ENCODE measurements around the gene RGS3. TPM values are rescaled to one million over a fixed set of nuclear protein-coding genes. Genes with fewer than 3 reads are reported as not detected.

RGS3 gene
- total RNA-seq, 6 donors from 2014 or later, result 60.3 to 93.2 (median 72.6) TPM

DNA sequence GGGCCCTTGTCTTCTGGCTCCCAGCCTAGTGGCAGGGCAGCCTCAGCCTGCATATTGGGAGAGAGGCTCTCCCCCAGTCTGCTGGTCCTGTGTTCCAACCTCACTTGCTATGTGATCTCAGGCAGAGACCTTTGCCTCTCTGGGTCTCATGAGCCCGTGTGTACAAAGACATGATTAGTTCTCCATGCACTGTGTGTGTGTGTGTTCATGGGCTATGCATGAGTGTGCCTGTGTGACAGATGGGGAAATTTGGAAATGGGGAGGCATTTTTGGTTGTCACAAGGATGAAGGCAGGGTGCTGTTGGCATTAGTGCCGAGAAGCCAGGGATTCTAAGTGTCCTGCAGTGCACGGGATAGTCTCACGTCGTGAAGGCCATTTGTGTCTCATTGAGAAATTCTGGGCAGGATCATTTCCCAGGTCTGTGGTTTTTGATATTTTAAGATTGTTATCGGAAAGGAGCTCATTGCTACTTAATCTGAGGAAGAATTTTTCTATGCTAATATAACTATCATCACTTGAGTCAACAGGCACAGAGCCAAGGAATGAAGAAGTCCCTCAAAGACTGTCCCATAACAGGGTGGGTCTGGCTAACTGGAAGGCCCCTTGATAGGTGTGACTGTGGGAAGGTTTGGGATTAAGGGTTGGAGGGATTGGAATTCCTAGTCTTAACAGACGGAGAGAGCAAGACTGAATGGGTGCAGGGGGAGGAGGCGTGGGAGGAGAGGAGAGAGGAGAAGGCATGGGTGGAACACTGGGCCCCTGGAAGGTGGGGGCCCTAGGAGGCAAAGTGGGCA is 168.5 kb downstream of the RGS3 start:
- Histone ChIP-seq H3K4me3 (no peak overlapping the region), H3K36me3 (no peaks in the 10 kb centered on the region), H3K27ac (peak overlapping the region in 2 of 4 donors; percentile 12 to 41), H3K9me3 (no peaks in the 10 kb centered on the region), H3K4me1 (peaks cover 0 to 14% (median 3%) of the 10 kb centered on the region in 4 donors), H3K27me3 (no peaks in the 10 kb centered on the region)
- TF ChIP-seq POLR2A (IDR thresholded peaks at IDR 0.05) (no peak), POLR2AphosphoS5 (IDR thresholded peaks at IDR 0.05) (no peak)
- ATAC-seq (ENCODE audit: low FRiP score in 2 of 2) (peak in 1 of 2 donors; percentile 20), DNase-seq (peak in 1 of 2 donors; percentile 11)
- WGBS, 2 donors, result 59 to 72% methylated on average over 8 of the region's 8 CpGs

DNA sequence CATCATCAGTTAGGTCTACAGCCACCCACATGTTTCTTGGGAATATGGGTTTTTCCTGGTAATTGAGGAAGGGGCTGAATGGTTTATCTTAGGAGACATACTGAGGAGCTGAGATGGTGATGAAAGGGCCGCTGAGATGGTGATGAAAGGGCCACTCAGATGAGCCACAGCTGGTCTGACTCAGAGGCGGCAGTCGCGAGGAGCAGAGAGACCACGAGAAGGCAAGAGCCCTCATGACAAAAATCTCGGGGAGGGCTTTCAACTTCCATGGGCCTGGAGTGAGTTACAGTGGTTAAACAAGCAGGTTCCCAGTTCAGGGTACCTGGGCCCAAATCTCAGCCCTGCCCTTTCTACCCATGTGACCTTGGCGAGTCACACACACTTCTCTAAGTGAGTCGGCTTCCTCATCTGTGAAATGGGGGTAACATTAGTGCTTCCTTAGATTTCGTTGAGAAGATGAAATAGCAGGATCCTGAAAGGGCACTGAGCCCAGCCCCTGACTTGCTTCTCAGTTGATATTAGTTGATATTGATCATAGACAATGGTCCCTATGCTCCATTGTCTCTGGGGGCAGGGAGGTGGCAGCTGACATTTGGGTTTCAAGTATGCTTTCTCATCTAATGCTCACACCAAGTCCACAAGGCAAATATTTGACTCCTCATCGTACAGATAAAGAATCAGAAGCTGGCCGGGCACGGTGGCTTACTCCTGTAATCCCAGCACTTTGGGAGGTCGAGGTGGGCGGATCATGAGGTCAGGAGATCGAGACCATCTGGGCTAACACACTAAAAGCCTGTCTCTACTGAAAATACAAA is 169.5 kb downstream of the RGS3 start:
- ATAC-seq (ENCODE audit: low FRiP score in 2 of 2) (no peak), DNase-seq (peak in 1 of 2 donors; percentile 37)
- Histone ChIP-seq H3K27ac (no peak overlapping the region), H3K36me3 (no peaks in the 10 kb centered on the region), H3K27me3 (no peaks in the 10 kb centered on the region), H3K4me1 (peaks cover 0 to 11% (median 3%) of the 10 kb centered on the region in 4 donors), H3K4me3 (no peak overlapping the region), H3K9me3 (no peaks in the 10 kb centered on the region)
- TF ChIP-seq POLR2AphosphoS5 (IDR thresholded peaks at IDR 0.05) (peak in 1 of 2 donors; percentile 20), POLR2A (IDR thresholded peaks at IDR 0.05) (no peak)
- TF ChIP-seq, protein P1, sequence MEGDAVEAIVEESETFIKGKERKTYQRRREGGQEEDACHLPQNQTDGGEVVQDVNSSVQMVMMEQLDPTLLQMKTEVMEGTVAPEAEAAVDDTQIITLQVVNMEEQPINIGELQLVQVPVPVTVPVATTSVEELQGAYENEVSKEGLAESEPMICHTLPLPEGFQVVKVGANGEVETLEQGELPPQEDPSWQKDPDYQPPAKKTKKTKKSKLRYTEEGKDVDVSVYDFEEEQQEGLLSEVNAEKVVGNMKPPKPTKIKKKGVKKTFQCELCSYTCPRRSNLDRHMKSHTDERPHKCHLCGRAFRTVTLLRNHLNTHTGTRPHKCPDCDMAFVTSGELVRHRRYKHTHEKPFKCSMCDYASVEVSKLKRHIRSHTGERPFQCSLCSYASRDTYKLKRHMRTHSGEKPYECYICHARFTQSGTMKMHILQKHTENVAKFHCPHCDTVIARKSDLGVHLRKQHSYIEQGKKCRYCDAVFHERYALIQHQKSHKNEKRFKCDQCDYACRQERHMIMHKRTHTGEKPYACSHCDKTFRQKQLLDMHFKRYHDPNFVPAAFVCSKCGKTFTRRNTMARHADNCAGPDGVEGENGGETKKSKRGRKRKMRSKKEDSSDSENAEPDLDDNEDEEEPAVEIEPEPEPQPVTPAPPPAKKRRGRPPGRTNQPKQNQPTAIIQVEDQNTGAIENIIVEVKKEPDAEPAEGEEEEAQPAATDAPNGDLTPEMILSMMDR (IDR thresholded peaks at IDR 0.05), result no peak
- 65 to 66% methylated on average over 15 of the region's 15 CpGs for WGBS, 2 donors

DNA sequence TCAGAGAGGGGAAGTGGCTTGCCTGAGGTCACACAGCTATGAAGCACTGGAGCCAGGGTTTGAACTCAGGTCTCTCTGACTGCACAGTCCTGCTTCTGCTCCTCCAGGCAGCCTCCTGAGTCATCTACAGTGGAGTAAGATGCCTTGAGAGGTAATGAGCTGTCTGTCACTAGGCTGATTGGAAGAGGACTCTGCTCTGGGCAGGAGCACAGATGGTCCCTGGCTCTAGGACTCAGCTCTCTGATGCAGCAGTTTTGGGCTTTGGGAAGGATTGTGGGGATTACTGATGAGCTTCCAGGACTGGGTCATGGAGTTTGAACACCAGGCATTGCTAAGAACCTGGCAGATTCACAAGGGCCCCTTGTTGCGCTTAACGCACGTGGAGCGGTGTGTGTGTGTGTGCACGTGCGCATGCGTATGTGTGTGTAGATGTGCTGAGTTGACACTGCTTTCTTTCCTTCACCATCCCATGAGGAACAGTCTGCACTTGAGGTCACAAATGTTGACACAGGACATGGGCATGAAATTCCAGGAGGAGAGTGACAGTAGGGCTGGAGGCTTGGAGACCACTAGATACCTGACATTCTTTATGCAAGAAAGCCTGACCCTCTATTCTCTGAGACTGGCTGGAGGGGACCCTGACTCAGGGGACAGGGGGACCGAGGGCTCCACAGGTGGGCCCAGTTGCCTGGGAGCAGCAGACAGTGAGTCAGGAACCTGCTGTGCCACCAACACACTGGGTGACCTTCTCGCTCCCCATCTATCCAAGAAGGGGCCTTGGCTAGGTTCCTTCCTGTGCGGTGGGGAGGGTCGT is 170.5 kb downstream of the RGS3 start:
- H3K9me3 ChIP-seq, result no peaks in the 10 kb centered on the region
- no peaks in the 10 kb centered on the region for H3K36me3 ChIP-seq
- no peak for TF ChIP-seq EP300 (IDR thresholded peaks at IDR 0.05)
- no peak for TF ChIP-seq POLR2A (IDR thresholded peaks at IDR 0.05)
- TF ChIP-seq, protein P1 (IDR thresholded peaks at IDR 0.05), result no peak
- TF ChIP-seq POLR2AphosphoS5 (IDR thresholded peaks at IDR 0.05), result no peak
- peak in 1 of 2 donors; percentile 12 for ATAC-seq (ENCODE audit: low FRiP score in 2 of 2)
- no peak overlapping the region for H3K27ac ChIP-seq
- H3K4me1 ChIP-seq, result peaks cover 0 to 11% (median 3%) of the 10 kb centered on the region in 4 donors
- no peaks in the 10 kb centered on the region for H3K27me3 ChIP-seq
- 85 to 88% methylated on average over 8 to 11 of the region's 11 CpGs for WGBS, 2 donors
- no peak overlapping the region for H3K4me3 ChIP-seq
- DNase-seq, result peak in 1 of 2 donors; percentile 13

DNA sequence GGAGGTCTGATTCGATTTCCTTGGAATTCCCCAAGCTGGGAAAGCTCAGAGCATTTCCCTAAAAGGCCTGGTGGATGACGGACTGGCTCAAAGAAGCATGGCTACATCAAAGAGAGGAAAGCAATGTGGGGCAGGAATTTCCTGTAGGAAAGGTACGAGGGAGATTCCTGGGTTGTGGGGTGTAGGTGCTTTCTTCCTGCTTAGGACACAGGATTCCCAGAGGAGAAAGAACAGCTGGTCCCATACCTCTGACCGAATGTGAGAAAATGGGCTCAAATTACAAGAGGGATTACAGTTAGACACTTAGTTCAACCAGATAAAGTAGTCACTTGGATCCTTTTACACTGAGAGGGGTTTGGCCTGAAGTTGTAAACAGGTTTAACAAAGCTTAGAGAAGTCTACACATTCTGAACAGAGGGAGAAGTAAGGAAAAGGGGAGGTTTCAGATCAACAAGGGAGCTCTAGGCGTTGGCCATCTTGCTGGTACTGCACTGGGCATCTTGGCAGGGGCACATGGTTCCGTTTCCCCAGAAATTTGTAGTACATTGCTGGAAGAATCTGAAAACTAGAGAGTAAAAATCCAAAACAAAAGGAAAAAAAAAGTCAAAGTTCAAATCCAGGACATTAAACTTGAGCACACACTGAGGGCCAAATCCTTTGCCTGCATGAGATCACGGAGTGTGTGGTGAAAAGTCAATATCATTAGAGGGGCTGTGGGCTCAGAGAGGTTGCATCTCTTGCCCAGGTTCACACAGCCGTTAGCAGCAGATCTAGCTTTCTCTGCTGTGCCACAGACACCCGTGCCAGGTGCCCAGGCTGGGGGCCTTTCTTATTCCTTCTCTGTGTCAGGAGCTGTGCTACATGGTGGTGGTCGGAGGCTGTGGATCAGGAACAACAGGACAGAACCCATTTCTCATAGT is 171.3 kb downstream of the RGS3 start:
- H3K4me1 ChIP-seq, result peaks cover 0 to 11% (median 3%) of the 10 kb centered on the region in 4 donors
- H3K9me3 ChIP-seq, result no peaks in the 10 kb centered on the region
- H3K27me3 ChIP-seq, result no peaks in the 10 kb centered on the region
- no peak for ATAC-seq (ENCODE audit: low FRiP score in 2 of 2)
- TF ChIP-seq, protein P1 (IDR thresholded peaks at IDR 0.05), result no peak
- no peak for TF ChIP-seq EP300 (IDR thresholded peaks at IDR 0.05)
- no peak for TF ChIP-seq POLR2AphosphoS5 (IDR thresholded peaks at IDR 0.05)
- TF ChIP-seq POLR2A (IDR thresholded peaks at IDR 0.05), result no peak
- peak in 1 of 2 donors; percentile 5 for DNase-seq
- no peak overlapping the region for H3K4me3 ChIP-seq
- WGBS, 2 donors, result 61 to 66% methylated on average over 10 of the region's 10 CpGs
- H3K36me3 ChIP-seq, result no peaks in the 10 kb centered on the region
- H3K27ac ChIP-seq, result no peak overlapping the region
